GM23338 (cell line): ENCODE results near the gene SCGB1C2. TPM values are rescaled to one million over a fixed set of nuclear protein-coding genes. Genes with fewer than 3 reads are reported as not detected.

ENCODE experiments used
- ATAC-seq: fragments of 200-7000 bp; cut with Tn5 transposase; 3 replicates; pipeline ENCODE4 v1.9.1; 2020
- DNase-seq: peaks from one replicate; pipeline ENCODE4 v3.0.0-alpha.2; 2015; ENCODE audit warnings: low spot score
- H2AFZ ChIP-seq: fragments of 200-600 bp; sonication (generic); 2 replicates; pipeline ENCODE4 v1.8.0; 2016; ENCODE audit warnings: antibody characterized with exemption, mild to moderate bottlenecking, moderate library complexity
- H3F3A ChIP-seq: fragments of 200-600 bp; sonication (generic); replicated peaks from 2 replicates; pipeline ENCODE4 v1.8.0; 2017; ENCODE audit warnings: antibody characterized with exemption, mixed run types, low read depth
- H3K27ac ChIP-seq: fragments of 200-600 bp; sonication (generic); 2 replicates; pipeline ENCODE4 v1.6.1; 2016; ENCODE audit warnings: low read depth
- H3K27me3 ChIP-seq: fragments of 200-600 bp; sonication (generic); 2 replicates; pipeline ENCODE4 v1.8.0; 2016; ENCODE audit warnings: mild to moderate bottlenecking, mixed run types, moderate library complexity; ENCODE audit not compliant: insufficient read depth
- H3K36me3 ChIP-seq: fragments of 200-600 bp; sonication (generic); 2 replicates; pipeline ENCODE4 v1.8.0; 2016; ENCODE audit warnings: mild to moderate bottlenecking; ENCODE audit not compliant: insufficient read depth
- H3K4me1 ChIP-seq: fragments of 200-600 bp; sonication (generic); 2 replicates; pipeline ENCODE4 v1.8.0; 2016; ENCODE audit warnings: mild to moderate bottlenecking, moderate library complexity; ENCODE audit not compliant: insufficient read depth
- H3K4me2 ChIP-seq: fragments of 200-600 bp; sonication (generic); 2 replicates; pipeline ENCODE4 v1.7.1; 2017; ENCODE audit warnings: mixed run types
- H3K4me3 ChIP-seq: fragments of 200-600 bp; sonication (generic); 2 replicates; pipeline ENCODE4 v1.6.1; 2016; ENCODE audit warnings: mixed run types
- H3K79me2 ChIP-seq: fragments of 200-600 bp; sonication (generic); replicated peaks from 2 replicates; pipeline ENCODE4 v1.8.0; 2017; ENCODE audit warnings: mild to moderate bottlenecking; ENCODE audit not compliant: insufficient read depth
- H3K9me2 ChIP-seq: fragments of 200-600 bp; sonication (generic); 2 replicates; pipeline ENCODE4 v1.8.0; 2017; ENCODE audit not compliant: insufficient read depth
- H4K20me1 ChIP-seq: fragments of 200-600 bp; sonication (generic); replicated peaks from 2 replicates; pipeline ENCODE4 v1.8.0; 2017; ENCODE audit warnings: mild to moderate bottlenecking; ENCODE audit not compliant: insufficient read depth
- H3K27ac Mint-ChIP-seq: 2 replicates; pipeline ENCODE4 v1.8.0; 2020; ENCODE audit warnings: inconsistent platforms, mild to moderate bottlenecking, moderate library complexity, mixed read lengths
- H3K27me3 Mint-ChIP-seq: 3 replicates; pipeline ENCODE4 v1.8.0; 2022; ENCODE audit warnings: low read depth, mild to moderate bottlenecking, moderate library complexity, mixed read lengths, inconsistent platforms; ENCODE audit not compliant: insufficient read depth, poor library complexity
- H3K36me3 Mint-ChIP-seq: 3 replicates; pipeline ENCODE4 v1.8.0; 2021; ENCODE audit warnings: low read depth, mild to moderate bottlenecking, inconsistent platforms, moderate library complexity, mixed read lengths
- H3K4me1 Mint-ChIP-seq: 3 replicates; pipeline ENCODE4 v1.8.0; 2020; ENCODE audit warnings: mild to moderate bottlenecking, inconsistent platforms, mixed read lengths
- H3K4me3 Mint-ChIP-seq: 3 replicates; pipeline ENCODE4 v1.8.0; 2021; ENCODE audit warnings: moderate library complexity, mild to moderate bottlenecking, inconsistent platforms, mixed read lengths
- H3K9me3 Mint-ChIP-seq: 3 replicates; pipeline ENCODE4 v1.8.0; 2020; ENCODE audit warnings: moderate library complexity, mild to moderate bottlenecking, inconsistent platforms, mixed read lengths
- CREB1 ChIP-seq: fragments of 250-450 bp; sonication (Bioruptor Pico); IDR thresholded peaks from 2 replicates; pipeline ENCODE4 v1.5.0; 2020; ENCODE audit warnings: low read depth, mild to moderate bottlenecking, moderate library complexity
- ETS1 ChIP-seq: IDR thresholded peaks from 2 replicates; pipeline ENCODE4 v1.6.1; 2016; ENCODE audit warnings: antibody characterized with exemption
- EZH2 ChIP-seq: fragments of 200-600 bp; sonication (generic); IDR thresholded peaks from one replicate; pipeline ENCODE4 v1.8.0; 2017; ENCODE audit warnings: antibody characterized with exemption, mild to moderate bottlenecking, low read depth; ENCODE audit not compliant: unreplicated experiment
- EZH2phosphoT487 ChIP-seq: fragments of 200-600 bp; sonication (generic); IDR thresholded peaks from one replicate; pipeline ENCODE4 v1.8.1; 2018; ENCODE audit warnings: antibody characterized with exemption; ENCODE audit not compliant: unreplicated experiment
- JUNB ChIP-seq: IDR thresholded peaks from one replicate; pipeline ENCODE4 v1.6.1; 2016; ENCODE audit warnings: antibody characterized with exemption; ENCODE audit not compliant: unreplicated experiment
- NANOG ChIP-seq: IDR thresholded peaks from 2 replicates; pipeline ENCODE4 v1.6.1; 2016; ENCODE audit warnings: antibody characterized with exemption, borderline replicate concordance
- POLR2AphosphoS5 ChIP-seq: IDR thresholded peaks from 2 replicates; pipeline ENCODE4 v1.6.1; 2016; ENCODE audit warnings: antibody characterized with exemption, low read depth
- REST ChIP-seq: IDR thresholded peaks from one replicate; pipeline ENCODE4 v1.6.1; 2018; ENCODE audit warnings: antibody characterized with exemption; ENCODE audit not compliant: unreplicated experiment
- STAT1 ChIP-seq: IDR thresholded peaks from one replicate; pipeline ENCODE4 v1.6.1; 2016; ENCODE audit warnings: antibody characterized with exemption; ENCODE audit not compliant: unreplicated experiment
- ZNF114 ChIP-seq: fragments of 250-450 bp; sonication (Bioruptor Pico); IDR thresholded peaks from 2 replicates; pipeline ENCODE4 v1.5.0; 2020; ENCODE audit warnings: mild to moderate bottlenecking, moderate library complexity
- ZNF331 ChIP-seq: fragments of 250-450 bp; sonication (Bioruptor Pico); IDR thresholded peaks from 2 replicates; pipeline ENCODE4 v1.5.0; 2020; ENCODE audit warnings: low read depth, mild to moderate bottlenecking, moderate library complexity
- ZNF462 ChIP-seq: fragments of 250-450 bp; sonication (Bioruptor Pico); IDR thresholded peaks from 2 replicates; pipeline ENCODE4 v1.5.0; 2020; ENCODE audit warnings: mild to moderate bottlenecking, moderate library complexity
- polyA plus RNA-seq: library from polyadenylated mRNA; unstranded; fragments of >200 nt; fragmentation: Nextera tagmentation; extraction: Ambion mirVana; gene quantifications from 2 replicates; pipeline ENCODE4 v1.2.1, GENCODE V29; 2016
- total RNA-seq: library from RNA; depleted of rRNA; stranded (reverse); fragments of >200 nt; shearing (Covaris generic); gene quantifications from 2 replicates; pipeline ENCODE4 v1.2.3, GENCODE V29; 2014
- TF ChIP-seq, protein P1 (sequence below), 2 experiments: fragments of 200-600 bp in 1 of 2; sonication (generic) in 1 of 2; conservative IDR thresholded peaks; 2 replicates each; pipeline versions ENCODE4 v1.5.1 to v1.6.1; 2016 to 2017; ENCODE audit warnings: antibody characterized with exemption in 2 of 2, low read depth in 2 of 2, mild to moderate bottlenecking in 2 of 2, moderate library complexity in 1 of 2

SCGB1C2 gene
- total and polyA plus RNA-seq, 2 experiments from 2014 or later = not detected

- DNase-seq (no peak), ATAC-seq (no peak)
- Mint-ChIP-seq H3K27ac (no peak overlapping the region), H3K27me3 (peaks cover 4% of the 10 kb centered on the region), H3K4me3 (no peak overlapping the region), H3K9me3 (no peaks in the 10 kb centered on the region), H3K4me1 (no peaks in the 10 kb centered on the region), H3K36me3 (no peaks in the 10 kb centered on the region; the same call in 2 of the 3 replicates)
- Histone ChIP-seq H4K20me1 (no peaks in the 10 kb centered on the region), H3K4me3 (no peak overlapping the region), H3K4me2 (no peak overlapping the region), H3F3A (no peaks in the 10 kb centered on the region), H3K27ac (no peak overlapping the region), H3K4me1 (no peaks in the 10 kb centered on the region), H2AFZ (no peak overlapping the region), H3K36me3 (no peaks in the 10 kb centered on the region), H3K27me3 (no peaks in the 10 kb centered on the region), H3K79me2 (no peaks in the 10 kb centered on the region), H3K9me2 (no peaks in the 10 kb centered on the region)
- TF ChIP-seq, protein P1, sequence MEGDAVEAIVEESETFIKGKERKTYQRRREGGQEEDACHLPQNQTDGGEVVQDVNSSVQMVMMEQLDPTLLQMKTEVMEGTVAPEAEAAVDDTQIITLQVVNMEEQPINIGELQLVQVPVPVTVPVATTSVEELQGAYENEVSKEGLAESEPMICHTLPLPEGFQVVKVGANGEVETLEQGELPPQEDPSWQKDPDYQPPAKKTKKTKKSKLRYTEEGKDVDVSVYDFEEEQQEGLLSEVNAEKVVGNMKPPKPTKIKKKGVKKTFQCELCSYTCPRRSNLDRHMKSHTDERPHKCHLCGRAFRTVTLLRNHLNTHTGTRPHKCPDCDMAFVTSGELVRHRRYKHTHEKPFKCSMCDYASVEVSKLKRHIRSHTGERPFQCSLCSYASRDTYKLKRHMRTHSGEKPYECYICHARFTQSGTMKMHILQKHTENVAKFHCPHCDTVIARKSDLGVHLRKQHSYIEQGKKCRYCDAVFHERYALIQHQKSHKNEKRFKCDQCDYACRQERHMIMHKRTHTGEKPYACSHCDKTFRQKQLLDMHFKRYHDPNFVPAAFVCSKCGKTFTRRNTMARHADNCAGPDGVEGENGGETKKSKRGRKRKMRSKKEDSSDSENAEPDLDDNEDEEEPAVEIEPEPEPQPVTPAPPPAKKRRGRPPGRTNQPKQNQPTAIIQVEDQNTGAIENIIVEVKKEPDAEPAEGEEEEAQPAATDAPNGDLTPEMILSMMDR (conservative IDR thresholded peaks at IDR 0.05; ENCODE audit: low read depth in 2 of 2) = no peak
- TF ChIP-seq EZH2 (no peak), JUNB (no peak), ZNF331 (CRISPR knock-in tag) (no peak), ZNF114 (CRISPR knock-in tag) (no peak), CREB1 (no peak), ZNF462 (CRISPR knock-in tag) (no peak), REST (no peak), NANOG (no peak), POLR2AphosphoS5 (no peak), ETS1 (no peak), EZH2phosphoT487 (no peak), STAT1 (no peak)
Measured at GRCh38 chr17:153851-154250, 16.5 kb downstream of the SCGB1C2 start.
